ENCODE measurements around the gene STK32B.

- TF ChIP-seq, protein P1, sequence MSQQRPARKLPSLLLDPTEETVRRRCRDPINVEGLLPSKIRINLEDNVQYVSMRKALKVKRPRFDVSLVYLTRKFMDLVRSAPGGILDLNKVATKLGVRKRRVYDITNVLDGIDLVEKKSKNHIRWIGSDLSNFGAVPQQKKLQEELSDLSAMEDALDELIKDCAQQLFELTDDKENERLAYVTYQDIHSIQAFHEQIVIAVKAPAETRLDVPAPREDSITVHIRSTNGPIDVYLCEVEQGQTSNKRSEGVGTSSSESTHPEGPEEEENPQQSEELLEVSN (IDR thresholded peaks at IDR 0.05; ENCODE audit: borderline replicate concordance in 1 of 2, extremely low read depth in 1 of 2, insufficient read depth in 1 of 2, insufficient read length in 1 of 2, low read depth in 1 of 2, low read length in 1 of 2, poor library complexity in 1 of 2, severe bottlenecking in 1 of 2): no peak
- TF ChIP-seq, protein P2, sequence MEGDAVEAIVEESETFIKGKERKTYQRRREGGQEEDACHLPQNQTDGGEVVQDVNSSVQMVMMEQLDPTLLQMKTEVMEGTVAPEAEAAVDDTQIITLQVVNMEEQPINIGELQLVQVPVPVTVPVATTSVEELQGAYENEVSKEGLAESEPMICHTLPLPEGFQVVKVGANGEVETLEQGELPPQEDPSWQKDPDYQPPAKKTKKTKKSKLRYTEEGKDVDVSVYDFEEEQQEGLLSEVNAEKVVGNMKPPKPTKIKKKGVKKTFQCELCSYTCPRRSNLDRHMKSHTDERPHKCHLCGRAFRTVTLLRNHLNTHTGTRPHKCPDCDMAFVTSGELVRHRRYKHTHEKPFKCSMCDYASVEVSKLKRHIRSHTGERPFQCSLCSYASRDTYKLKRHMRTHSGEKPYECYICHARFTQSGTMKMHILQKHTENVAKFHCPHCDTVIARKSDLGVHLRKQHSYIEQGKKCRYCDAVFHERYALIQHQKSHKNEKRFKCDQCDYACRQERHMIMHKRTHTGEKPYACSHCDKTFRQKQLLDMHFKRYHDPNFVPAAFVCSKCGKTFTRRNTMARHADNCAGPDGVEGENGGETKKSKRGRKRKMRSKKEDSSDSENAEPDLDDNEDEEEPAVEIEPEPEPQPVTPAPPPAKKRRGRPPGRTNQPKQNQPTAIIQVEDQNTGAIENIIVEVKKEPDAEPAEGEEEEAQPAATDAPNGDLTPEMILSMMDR (IDR thresholded peaks at IDR 0.05 in 2 of 3, conservative IDR thresholded peaks at IDR 0.05 in 1 of 3; ENCODE audit: insufficient read depth in 2 of 3, low read depth in 1 of 3, low read length in 3 of 3): no peak
- no peak for TF ChIP-seq ZFP36 (IDR thresholded peaks at IDR 0.05; ENCODE audit: low read depth, low read length, partially characterized antibody)
- no peak for TF ChIP-seq SMAD3 (CRISPR knock-in tag; conservative IDR thresholded peaks at IDR 0.05)
- TF ChIP-seq POLR2AphosphoS5 (IDR thresholded peaks at IDR 0.05; ENCODE audit: control insufficient read depth, insufficient read depth, low read depth, low read length): no peak
- no peak for TF ChIP-seq SRSF9 (IDR thresholded peaks at IDR 0.05; ENCODE audit: borderline replicate concordance, low read depth, low read length)
- TF ChIP-seq ZNF3 (CRISPR knock-in tag; IDR thresholded peaks at IDR 0.05): no peak
- TF ChIP-seq ZNF77 (CRISPR knock-in tag; IDR thresholded peaks at IDR 0.05): no peak
These were observed 141.0 kb downstream of the STK32B start for GRCh38 chr4:5192271-5192670.
